HepG2 (cell line): ENCODE results near the gene LIM2. TPM values are rescaled to one million over a fixed set of nuclear protein-coding genes. Genes with fewer than 3 reads are reported as not detected.

Experiments used
- ATF7-NPFF ChIP-seq: sonication (generic); formaldehyde crosslinking; IDR thresholded peaks from 2 replicates; pipeline ENCODE4 v1.8.1; 2023; ENCODE audit warnings: mild to moderate bottlenecking, low read depth, missing genetic modification reagents, moderate library complexity
- FOXM1 ChIP-seq: sonication (generic); formaldehyde crosslinking; IDR thresholded peaks from 2 replicates; pipeline ENCODE4 v1.5.0; 2020; ENCODE audit warnings: missing genetic modification reagents
- POLR2AphosphoS2 ChIP-seq: IDR thresholded peaks from 2 replicates; pipeline ENCODE4 v1.6.1; 2011; ENCODE audit warnings: low read depth, low read length, improper control_type of control experiment
- SALL2 ChIP-seq: sonication (generic); formaldehyde crosslinking; IDR thresholded peaks from 2 replicates; pipeline ENCODE4 v1.8.1; 2023; ENCODE audit warnings: mild to moderate bottlenecking, missing genetic modification reagents, inconsistent platforms
- SIX1 ChIP-seq: sonication (generic); formaldehyde crosslinking; IDR thresholded peaks from 2 replicates; pipeline ENCODE4 v1.4.0; 2020; ENCODE audit warnings: missing genetic modification reagents, borderline replicate concordance
- SNAPC4 ChIP-seq: sonication (generic); formaldehyde crosslinking; IDR thresholded peaks from 2 replicates; pipeline ENCODE4 v1.4.0; 2020; ENCODE audit warnings: mild to moderate bottlenecking, missing genetic modification reagents
- SYNCRIP ChIP-seq: fragments of 200-400 bp; formaldehyde crosslinking; IDR thresholded peaks from 2 replicates; pipeline ENCODE4 v1.6.1; 2018; ENCODE audit warnings: mild to moderate bottlenecking, low read depth, low read length; ENCODE audit not compliant: insufficient read depth
- ZNF10 ChIP-seq: sonication (generic); formaldehyde crosslinking; IDR thresholded peaks from 2 replicates; pipeline ENCODE4 v1.4.0; 2020; ENCODE audit warnings: mild to moderate bottlenecking, low read depth, missing genetic modification reagents, borderline replicate concordance
- polyA plus RNA-seq, 8 experiments: library from polyadenylated mRNA; depleted of rRNA in 3 of 8; stranded (reverse) in 7 of 8; unstranded in 1 of 8; fragments of >200 nt; fragmentation: Illumina TruSeq in 4 of 8; extraction: Trizol in 4 of 8; gene quantifications; 2 replicates each; pipeline versions ENCODE4 v1.2.1 to v1.2.3, GENCODE V29; 2011 to 2016; ENCODE audit warnings: low read depth in 4 of 8, missing spikeins in 1 of 8, mixed read lengths in 1 of 8; ENCODE audit not compliant: insufficient read depth in 1 of 8
- total RNA-seq, 5 experiments: library from RNA; depleted of rRNA; stranded (reverse); fragments of >200 nt; fragmentation: Illumina TruSeq; extraction: Trizol; gene quantifications; 2 replicates each; pipeline ENCODE4 v1.2.3, GENCODE V29; 2016; ENCODE audit warnings: low read depth in 1 of 5
- TF ChIP-seq, protein P1 (sequence below): sonication (generic); formaldehyde crosslinking; IDR thresholded peaks from 2 replicates; pipeline ENCODE4 v1.9.0; 2021; ENCODE audit warnings: mild to moderate bottlenecking, missing genetic modification reagents
- TF ChIP-seq, protein P2 (sequence below): IDR thresholded peaks from 2 replicates; pipeline ENCODE4 v1.6.1; 2016; ENCODE audit warnings: mild to moderate bottlenecking
- TF ChIP-seq, protein P3 (sequence below): sonication (generic); formaldehyde crosslinking; IDR thresholded peaks from 2 replicates; pipeline ENCODE4 v1.5.1; 2020; ENCODE audit warnings: mild to moderate bottlenecking, missing genetic modification reagents, moderate library complexity
- TF ChIP-seq, protein P4 (sequence below): sonication (generic); formaldehyde crosslinking; IDR thresholded peaks from 2 replicates; pipeline ENCODE4 v1.4.0; 2020; ENCODE audit warnings: missing genetic modification reagents

The LIM2 gene
- total and polyA plus RNA-seq, 2 of the 13 experiments (the other 11 are each of a cell fraction or from before 2014, with no cell fraction given) = 1.3 TPM; not detected in 1

- TF ChIP-seq, protein P1, sequence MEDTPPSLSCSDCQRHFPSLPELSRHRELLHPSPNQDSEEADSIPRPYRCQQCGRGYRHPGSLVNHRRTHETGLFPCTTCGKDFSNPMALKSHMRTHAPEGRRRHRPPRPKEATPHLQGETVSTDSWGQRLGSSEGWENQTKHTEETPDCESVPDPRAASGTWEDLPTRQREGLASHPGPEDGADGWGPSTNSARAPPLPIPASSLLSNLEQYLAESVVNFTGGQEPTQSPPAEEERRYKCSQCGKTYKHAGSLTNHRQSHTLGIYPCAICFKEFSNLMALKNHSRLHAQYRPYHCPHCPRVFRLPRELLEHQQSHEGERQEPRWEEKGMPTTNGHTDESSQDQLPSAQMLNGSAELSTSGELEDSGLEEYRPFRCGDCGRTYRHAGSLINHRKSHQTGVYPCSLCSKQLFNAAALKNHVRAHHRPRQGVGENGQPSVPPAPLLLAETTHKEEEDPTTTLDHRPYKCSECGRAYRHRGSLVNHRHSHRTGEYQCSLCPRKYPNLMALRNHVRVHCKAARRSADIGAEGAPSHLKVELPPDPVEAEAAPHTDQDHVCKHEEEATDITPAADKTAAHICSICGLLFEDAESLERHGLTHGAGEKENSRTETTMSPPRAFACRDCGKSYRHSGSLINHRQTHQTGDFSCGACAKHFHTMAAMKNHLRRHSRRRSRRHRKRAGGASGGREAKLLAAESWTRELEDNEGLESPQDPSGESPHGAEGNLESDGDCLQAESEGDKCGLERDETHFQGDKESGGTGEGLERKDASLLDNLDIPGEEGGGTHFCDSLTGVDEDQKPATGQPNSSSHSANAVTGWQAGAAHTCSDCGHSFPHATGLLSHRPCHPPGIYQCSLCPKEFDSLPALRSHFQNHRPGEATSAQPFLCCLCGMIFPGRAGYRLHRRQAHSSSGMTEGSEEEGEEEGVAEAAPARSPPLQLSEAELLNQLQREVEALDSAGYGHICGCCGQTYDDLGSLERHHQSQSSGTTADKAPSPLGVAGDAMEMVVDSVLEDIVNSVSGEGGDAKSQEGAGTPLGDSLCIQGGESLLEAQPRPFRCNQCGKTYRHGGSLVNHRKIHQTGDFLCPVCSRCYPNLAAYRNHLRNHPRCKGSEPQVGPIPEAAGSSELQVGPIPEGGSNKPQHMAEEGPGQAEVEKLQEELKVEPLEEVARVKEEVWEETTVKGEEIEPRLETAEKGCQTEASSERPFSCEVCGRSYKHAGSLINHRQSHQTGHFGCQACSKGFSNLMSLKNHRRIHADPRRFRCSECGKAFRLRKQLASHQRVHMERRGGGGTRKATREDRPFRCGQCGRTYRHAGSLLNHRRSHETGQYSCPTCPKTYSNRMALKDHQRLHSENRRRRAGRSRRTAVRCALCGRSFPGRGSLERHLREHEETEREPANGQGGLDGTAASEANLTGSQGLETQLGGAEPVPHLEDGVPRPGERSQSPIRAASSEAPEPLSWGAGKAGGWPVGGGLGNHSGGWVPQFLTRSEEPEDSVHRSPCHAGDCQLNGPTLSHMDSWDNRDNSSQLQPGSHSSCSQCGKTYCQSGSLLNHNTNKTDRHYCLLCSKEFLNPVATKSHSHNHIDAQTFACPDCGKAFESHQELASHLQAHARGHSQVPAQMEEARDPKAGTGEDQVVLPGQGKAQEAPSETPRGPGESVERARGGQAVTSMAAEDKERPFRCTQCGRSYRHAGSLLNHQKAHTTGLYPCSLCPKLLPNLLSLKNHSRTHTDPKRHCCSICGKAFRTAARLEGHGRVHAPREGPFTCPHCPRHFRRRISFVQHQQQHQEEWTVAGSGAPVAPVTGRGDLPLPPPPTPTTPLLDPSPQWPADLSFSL (CRISPR knock-in tag) = no peak
- TF ChIP-seq, protein P2, sequence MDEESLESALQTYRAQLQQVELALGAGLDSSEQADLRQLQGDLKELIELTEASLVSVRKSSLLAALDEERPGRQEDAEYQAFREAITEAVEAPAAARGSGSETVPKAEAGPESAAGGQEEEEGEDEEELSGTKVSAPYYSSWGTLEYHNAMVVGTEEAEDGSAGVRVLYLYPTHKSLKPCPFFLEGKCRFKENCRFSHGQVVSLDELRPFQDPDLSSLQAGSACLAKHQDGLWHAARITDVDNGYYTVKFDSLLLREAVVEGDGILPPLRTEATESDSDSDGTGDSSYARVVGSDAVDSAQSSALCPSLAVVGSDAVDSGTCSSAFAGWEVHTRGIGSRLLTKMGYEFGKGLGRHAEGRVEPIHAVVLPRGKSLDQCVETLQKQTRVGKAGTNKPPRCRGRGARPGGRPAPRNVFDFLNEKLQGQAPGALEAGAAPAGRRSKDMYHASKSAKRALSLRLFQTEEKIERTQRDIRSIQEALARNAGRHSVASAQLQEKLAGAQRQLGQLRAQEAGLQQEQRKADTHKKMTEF (CRISPR knock-in tag) = peak; percentile 89
- TF ChIP-seq POLR2AphosphoS2 (no peak), SYNCRIP (no peak), ZNF10 (no peak), ATF7-NPFF (peak; percentile 97), FOXM1 (CRISPR knock-in tag) (peak; percentile 93; the same call in 1 of the 2 replicates), SIX1 (CRISPR knock-in tag) (no peak), SALL2 (peak; percentile 95; the same call in 1 of the 2 replicates), SNAPC4 (peak; percentile 84; the same call in 1 of the 2 replicates)
- TF ChIP-seq, protein P3, sequence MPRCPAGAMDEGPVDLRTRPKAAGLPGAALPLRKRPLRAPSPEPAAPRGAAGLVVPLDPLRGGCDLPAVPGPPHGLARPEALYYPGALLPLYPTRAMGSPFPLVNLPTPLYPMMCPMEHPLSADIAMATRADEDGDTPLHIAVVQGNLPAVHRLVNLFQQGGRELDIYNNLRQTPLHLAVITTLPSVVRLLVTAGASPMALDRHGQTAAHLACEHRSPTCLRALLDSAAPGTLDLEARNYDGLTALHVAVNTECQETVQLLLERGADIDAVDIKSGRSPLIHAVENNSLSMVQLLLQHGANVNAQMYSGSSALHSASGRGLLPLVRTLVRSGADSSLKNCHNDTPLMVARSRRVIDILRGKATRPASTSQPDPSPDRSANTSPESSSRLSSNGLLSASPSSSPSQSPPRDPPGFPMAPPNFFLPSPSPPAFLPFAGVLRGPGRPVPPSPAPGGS (CRISPR knock-in tag) = peak; percentile 65; the same call in 1 of the 2 replicates
- TF ChIP-seq, protein P4, sequence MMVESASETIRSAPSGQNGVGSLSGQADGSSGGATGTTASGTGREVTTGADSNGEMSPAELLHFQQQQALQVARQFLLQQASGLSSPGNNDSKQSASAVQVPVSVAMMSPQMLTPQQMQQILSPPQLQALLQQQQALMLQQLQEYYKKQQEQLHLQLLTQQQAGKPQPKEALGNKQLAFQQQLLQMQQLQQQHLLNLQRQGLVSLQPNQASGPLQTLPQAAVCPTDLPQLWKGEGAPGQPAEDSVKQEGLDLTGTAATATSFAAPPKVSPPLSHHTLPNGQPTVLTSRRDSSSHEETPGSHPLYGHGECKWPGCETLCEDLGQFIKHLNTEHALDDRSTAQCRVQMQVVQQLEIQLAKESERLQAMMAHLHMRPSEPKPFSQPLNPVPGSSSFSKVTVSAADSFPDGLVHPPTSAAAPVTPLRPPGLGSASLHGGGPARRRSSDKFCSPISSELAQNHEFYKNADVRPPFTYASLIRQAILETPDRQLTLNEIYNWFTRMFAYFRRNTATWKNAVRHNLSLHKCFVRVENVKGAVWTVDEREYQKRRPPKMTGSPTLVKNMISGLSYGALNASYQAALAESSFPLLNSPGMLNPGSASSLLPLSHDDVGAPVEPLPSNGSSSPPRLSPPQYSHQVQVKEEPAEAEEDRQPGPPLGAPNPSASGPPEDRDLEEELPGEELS (CRISPR knock-in tag) = peak; percentile 63
Observed at GRCh38 chr19:51422053-51422448, 34.3 kb upstream of the LIM2 start (continued).
